ENCODE data around the gene ZNF630. TPM values are rescaled to one million over a fixed set of nuclear protein-coding genes. Genes with fewer than 3 reads are reported as not detected.
A peak's percentile ranks its signal among the peaks of the same experiment; 100 is the strongest.

Gene ZNF630
- total and polyA plus RNA-seq, 9 of the 15 experiments (the other 6 are each of a cell fraction or from before 2014, with no cell fraction given), result 0.06 to 1.1 (median 0.34) TPM

- TF ChIP-seq ASH1L (IDR thresholded peaks at IDR 0.05; ENCODE audit: borderline replicate concordance, low read depth, partially characterized antibody), result peak; percentile 75
- no peak for TF ChIP-seq ZBTB11 (CRISPR knock-in tag; IDR thresholded peaks at IDR 0.05)
- TF ChIP-seq BHLHE40 (IDR thresholded peaks at IDR 0.05; ENCODE audit: low read length), result peak; percentile 55
- TF ChIP-seq NONO (IDR thresholded peaks at IDR 0.05; ENCODE audit: low read depth in 2 of 2, low read length in 1 of 2), result peak in 1 of 2 experiments; percentile 97; a peak in 2 of 4 replicates
- no peak for TF ChIP-seq EGR1 (conservative IDR thresholded peaks at IDR 0.05)
- 0 out of 2 replicates have a peak, but pooled peaks have one; percentile 42 for TF ChIP-seq FOXM1 (IDR thresholded peaks at IDR 0.05; ENCODE audit: low read depth)
- TF ChIP-seq FOXM1 (CRISPR knock-in tag; IDR thresholded peaks at IDR 0.05; ENCODE audit: low read depth), result no peak
- peak; percentile 99 for TF ChIP-seq PRDM10 (IDR thresholded peaks at IDR 0.05; ENCODE audit: partially characterized antibody)
- TF ChIP-seq SIX5 (IDR thresholded peaks at IDR 0.05; ENCODE audit: borderline replicate concordance in 1 of 2, insufficient read depth in 1 of 2, low read depth in 1 of 2, low read length in 2 of 2), result peak in 1 of 2 experiments; percentile 19; a peak in 1 of 4 replicates
- peak; percentile 58 to 95 (median 88) for TF ChIP-seq YY1 (IDR thresholded peaks at IDR 0.05; ENCODE audit: borderline replicate concordance in 1 of 3, control insufficient read depth in 1 of 3, extremely low read depth in 1 of 3, insufficient read depth in 3 of 3, insufficient read length in 1 of 3, insufficient replicate concordance in 2 of 3, low read depth in 1 of 3, low read length in 2 of 3)
- TF ChIP-seq PYGO2 (tag; IDR thresholded peaks at IDR 0.05), result no peak
Measured at GRCh38 chrX:48021026-48021900, 50.2 kb downstream of the ZNF630 start (continued).

Data from K562 (cell line).